ENCODE measurements around the gene CLEC4C. TPM values are rescaled to one million over a fixed set of nuclear protein-coding genes. Genes with fewer than 3 reads are reported as not detected.

CLEC4C gene
- total and polyA plus RNA-seq, 2 of the 13 experiments (the other 11 are each of a cell fraction or from before 2014, with no cell fraction given): not detected

- TF ChIP-seq, protein P1, sequence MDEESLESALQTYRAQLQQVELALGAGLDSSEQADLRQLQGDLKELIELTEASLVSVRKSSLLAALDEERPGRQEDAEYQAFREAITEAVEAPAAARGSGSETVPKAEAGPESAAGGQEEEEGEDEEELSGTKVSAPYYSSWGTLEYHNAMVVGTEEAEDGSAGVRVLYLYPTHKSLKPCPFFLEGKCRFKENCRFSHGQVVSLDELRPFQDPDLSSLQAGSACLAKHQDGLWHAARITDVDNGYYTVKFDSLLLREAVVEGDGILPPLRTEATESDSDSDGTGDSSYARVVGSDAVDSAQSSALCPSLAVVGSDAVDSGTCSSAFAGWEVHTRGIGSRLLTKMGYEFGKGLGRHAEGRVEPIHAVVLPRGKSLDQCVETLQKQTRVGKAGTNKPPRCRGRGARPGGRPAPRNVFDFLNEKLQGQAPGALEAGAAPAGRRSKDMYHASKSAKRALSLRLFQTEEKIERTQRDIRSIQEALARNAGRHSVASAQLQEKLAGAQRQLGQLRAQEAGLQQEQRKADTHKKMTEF (CRISPR knock-in tag; IDR thresholded peaks at IDR 0.05): no peak
Observed at GRCh38 chr12:7695237-7695560, 52.0 kb downstream of the CLEC4C start (continued).

- in situ Hi-C loops (cut with HindIII; ENCODE audit: extremely low pct_ligation_motif_present, low pct_unique_long_range_greater_than_20kb) (no loop called here), intact Hi-C loops (cut with micrococcal nuclease; ENCODE audit: unreplicated experiment) (no loop called here)
- H3K9me3 ChIP-seq (ENCODE audit: low read length): no peaks in the 10 kb centered on the region
- ChIA-PET POLR2A (no interaction called here), CTCF (ENCODE audit: low intra/inter-chr PET ratio, low total read pairs) (no interaction called here)
- H3K36me3 ChIP-seq (replicated peaks in 1 of 2; ENCODE audit: control insufficient read depth in 1 of 2, insufficient read depth in 2 of 2, low read length in 2 of 2): no peaks in the 10 kb centered on the region
- FAIRE-seq (no peak), DNase-seq (ENCODE audit: low spot score) (no peak), ATAC-seq (no peak)
- BruUV-seq (replicated peaks): no TSS peak
- H3K4me3 ChIP-seq (replicated peaks in 1 of 3; ENCODE audit: insufficient read depth in 1 of 3, low read depth in 2 of 3, low read length in 3 of 3): no peak overlapping the region
- H3K27ac ChIP-seq (ENCODE audit: extremely low read length, insufficient read depth, low read length): no peak overlapping the region
- no peaks in the 10 kb centered on the region for H3K4me1 ChIP-seq (ENCODE audit: insufficient read depth, low read length)
- H3K4me2 ChIP-seq (ENCODE audit: low read depth, low read length): no peak overlapping the region
- no peak overlapping the region for H3K9ac ChIP-seq (ENCODE audit: insufficient read depth, low read depth, low read length)
- 24% methylated on average over 3 of the region's 3 CpGs for WGBS (ENCODE audit: low lambda C conversion rate)
- no peaks in the 10 kb centered on the region for H4K20me1 ChIP-seq (ENCODE audit: insufficient read depth, low read length)
- H3K79me2 ChIP-seq (ENCODE audit: insufficient read depth, low read length): no peaks in the 10 kb centered on the region
- no peak overlapping the region for H2AFZ ChIP-seq (ENCODE audit: low read length)
- H3K27me3 ChIP-seq (ENCODE audit: control insufficient read depth in 1 of 2, insufficient read depth in 2 of 2, low read length in 2 of 2): 0 out of 5 replicates have a peak, but pooled peaks cover 0 to 4% of the 10 kb centered on the region in 2 experiments
- no peak for TF ChIP-seq MTF1 (CRISPR knock-in tag; IDR thresholded peaks at IDR 0.05)
- TF ChIP-seq POLR2A (IDR thresholded peaks at IDR 0.05; ENCODE audit: insufficient read depth in 1 of 2, low read depth in 2 of 2, low read length in 2 of 2): no peak
- no peak for TF ChIP-seq ZNF790 (CRISPR knock-in tag; IDR thresholded peaks at IDR 0.05; ENCODE audit: borderline replicate concordance)
- no peak for TF ChIP-seq RORA (CRISPR knock-in tag; IDR thresholded peaks at IDR 0.05)
- TF ChIP-seq, protein P2, sequence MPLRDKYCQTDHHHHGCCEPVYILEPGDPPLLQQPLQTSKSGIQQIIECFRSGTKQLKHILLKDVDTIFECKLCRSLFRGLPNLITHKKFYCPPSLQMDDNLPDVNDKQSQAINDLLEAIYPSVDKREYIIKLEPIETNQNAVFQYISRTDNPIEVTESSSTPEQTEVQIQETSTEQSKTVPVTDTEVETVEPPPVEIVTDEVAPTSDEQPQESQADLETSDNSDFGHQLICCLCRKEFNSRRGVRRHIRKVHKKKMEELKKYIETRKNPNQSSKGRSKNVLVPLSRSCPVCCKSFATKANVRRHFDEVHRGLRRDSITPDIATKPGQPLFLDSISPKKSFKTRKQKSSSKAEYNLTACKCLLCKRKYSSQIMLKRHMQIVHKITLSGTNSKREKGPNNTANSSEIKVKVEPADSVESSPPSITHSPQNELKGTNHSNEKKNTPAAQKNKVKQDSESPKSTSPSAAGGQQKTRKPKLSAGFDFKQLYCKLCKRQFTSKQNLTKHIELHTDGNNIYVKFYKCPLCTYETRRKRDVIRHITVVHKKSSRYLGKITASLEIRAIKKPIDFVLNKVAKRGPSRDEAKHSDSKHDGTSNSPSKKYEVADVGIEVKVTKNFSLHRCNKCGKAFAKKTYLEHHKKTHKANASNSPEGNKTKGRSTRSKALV (CRISPR knock-in tag; IDR thresholded peaks at IDR 0.05): no peak
- TF ChIP-seq ZNF782 (CRISPR knock-in tag; IDR thresholded peaks at IDR 0.05; ENCODE audit: borderline replicate concordance): no peak
- TF ChIP-seq, protein P3, sequence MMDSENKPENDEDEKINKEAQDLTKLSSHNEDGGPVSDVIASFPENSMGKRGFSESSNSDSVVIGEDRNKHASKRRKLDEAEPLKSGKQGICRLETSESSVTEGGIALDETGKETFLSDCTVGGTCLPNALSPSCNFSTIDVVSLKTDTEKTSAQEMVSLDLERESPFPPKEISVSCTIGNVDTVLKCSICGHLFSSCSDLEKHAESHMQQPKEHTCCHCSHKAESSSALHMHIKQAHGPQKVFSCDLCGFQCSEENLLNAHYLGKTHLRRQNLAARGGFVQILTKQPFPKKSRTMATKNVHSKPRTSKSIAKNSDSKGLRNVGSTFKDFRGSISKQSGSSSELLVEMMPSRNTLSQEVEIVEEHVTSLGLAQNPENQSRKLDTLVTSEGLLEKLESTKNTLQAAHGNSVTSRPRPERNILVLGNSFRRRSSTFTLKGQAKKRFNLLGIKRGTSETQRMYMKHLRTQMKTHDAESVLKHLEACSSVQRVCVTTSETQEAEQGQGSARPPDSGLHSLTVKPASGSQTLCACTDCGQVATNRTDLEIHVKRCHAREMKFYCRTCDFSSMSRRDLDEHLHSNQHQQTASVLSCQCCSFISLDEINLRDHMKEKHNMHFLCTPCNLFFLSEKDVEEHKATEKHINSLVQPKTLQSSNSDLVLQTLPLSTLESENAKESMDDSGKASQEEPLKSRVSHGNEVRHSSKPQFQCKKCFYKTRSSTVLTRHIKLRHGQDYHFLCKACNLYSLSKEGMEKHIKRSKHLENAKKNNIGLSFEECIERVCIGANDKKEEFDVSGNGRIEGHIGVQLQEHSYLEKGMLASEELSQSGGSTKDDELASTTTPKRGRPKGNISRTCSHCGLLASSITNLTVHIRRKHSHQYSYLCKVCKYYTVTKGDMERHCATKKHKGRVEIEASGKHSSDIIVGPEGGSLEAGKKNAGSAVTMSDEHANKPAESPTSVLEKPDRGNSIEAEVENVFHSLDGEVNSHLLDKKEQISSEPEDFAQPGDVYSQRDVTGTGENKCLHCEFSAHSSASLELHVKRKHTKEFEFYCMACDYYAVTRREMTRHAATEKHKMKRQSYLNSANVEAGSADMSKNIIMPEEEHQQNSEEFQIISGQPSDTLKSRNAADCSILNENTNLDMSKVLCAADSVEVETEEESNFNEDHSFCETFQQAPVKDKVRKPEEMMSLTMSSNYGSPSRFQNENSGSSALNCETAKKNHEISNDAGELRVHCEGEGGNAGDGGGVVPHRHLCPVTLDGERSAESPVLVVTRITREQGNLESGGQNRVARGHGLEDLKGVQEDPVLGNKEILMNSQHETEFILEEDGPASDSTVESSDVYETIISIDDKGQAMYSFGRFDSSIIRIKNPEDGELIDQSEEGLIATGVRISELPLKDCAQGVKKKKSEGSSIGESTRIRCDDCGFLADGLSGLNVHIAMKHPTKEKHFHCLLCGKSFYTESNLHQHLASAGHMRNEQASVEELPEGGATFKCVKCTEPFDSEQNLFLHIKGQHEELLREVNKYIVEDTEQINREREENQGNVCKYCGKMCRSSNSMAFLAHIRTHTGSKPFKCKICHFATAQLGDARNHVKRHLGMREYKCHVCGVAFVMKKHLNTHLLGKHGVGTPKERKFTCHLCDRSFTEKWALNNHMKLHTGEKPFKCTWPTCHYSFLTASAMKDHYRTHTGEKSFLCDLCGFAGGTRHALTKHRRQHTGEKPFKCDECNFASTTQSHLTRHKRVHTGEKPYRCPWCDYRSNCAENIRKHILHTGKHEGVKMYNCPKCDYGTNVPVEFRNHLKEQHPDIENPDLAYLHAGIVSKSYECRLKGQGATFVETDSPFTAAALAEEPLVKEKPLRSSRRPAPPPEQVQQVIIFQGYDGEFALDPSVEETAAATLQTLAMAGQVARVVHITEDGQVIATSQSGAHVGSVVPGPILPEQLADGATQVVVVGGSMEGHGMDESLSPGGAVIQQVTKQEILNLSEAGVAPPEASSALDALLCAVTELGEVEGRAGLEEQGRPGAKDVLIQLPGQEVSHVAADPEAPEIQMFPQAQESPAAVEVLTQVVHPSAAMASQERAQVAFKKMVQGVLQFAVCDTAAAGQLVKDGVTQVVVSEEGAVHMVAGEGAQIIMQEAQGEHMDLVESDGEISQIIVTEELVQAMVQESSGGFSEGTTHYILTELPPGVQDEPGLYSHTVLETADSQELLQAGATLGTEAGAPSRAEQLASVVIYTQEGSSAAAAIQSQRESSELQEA (CRISPR knock-in tag; IDR thresholded peaks at IDR 0.05; ENCODE audit: not compliant biosample characterization): no peak
- no peak for TF ChIP-seq FOSL2 (CRISPR knock-in tag; IDR thresholded peaks at IDR 0.05)
- no peak for TF ChIP-seq ZSCAN9 (CRISPR knock-in tag; IDR thresholded peaks at IDR 0.05; ENCODE audit: borderline replicate concordance)
- TF ChIP-seq CREB1 (IDR thresholded peaks at IDR 0.05): no peak
- no peak for TF ChIP-seq CREB1 (CRISPR knock-in tag; IDR thresholded peaks at IDR 0.05)
- no peak for TF ChIP-seq EED (CRISPR knock-in tag; IDR thresholded peaks at IDR 0.05)
Observed at GRCh38 chr12:7694556-7695236, 52.5 kb downstream of the CLEC4C start.

Data from HepG2 (cell line).